B cell (primary cell): Measurements from ENCODE around the gene SFR1. TPM values are rescaled to one million over a fixed set of nuclear protein-coding genes. Genes with fewer than 3 reads are reported as not detected.

Source experiments
- ATAC-seq: fragments of 200-7000 bp; cut with Tn5 transposase; one replicate; pipeline ENCODE4 v1.10.0; 2021; ENCODE audit warnings: low read depth, mild to moderate bottlenecking, moderate number of reproducible peaks, moderate library complexity
- CTCF ChIA-PET: fragments of 350-600 bp; sonication (Branson Sonifier 250); formaldehyde crosslinking; loops from one replicate; lab custom pipeline; 2021; ENCODE audit warnings: antibody characterized with exemption, inconsistent platforms; lab: Charles Lee
- POLR2A ChIA-PET: fragments of 350-600 bp; sonication (Branson Sonifier 250); formaldehyde crosslinking; loops from one replicate; lab custom pipeline; 2021; ENCODE audit warnings: antibody characterized with exemption; lab: Charles Lee
- DNase-seq: peaks from one replicate; pipeline ENCODE4 v3.0.0; 2013
- H2AFZ ChIP-seq: 2 replicates; pipeline ENCODE4 v1.6.1; 2012; ENCODE audit warnings: mild to moderate bottlenecking, low read depth, low read length; ENCODE audit not compliant: insufficient read depth, poor library complexity, severe bottlenecking
- H3K27ac ChIP-seq, 2 donors: 1 replicate in 1 of 2; 2 replicates in 1 of 2; pipeline ENCODE4 v1.5.1; 2012 to 2013; ENCODE audit warnings: low read length in 2 of 2, mild to moderate bottlenecking in 2 of 2, moderate library complexity in 1 of 2
- H3K27me3 ChIP-seq, 4 experiments: fragments of 200-600 bp in 1 of 4; sonication (generic) in 1 of 4; replicated peaks in 1 of 4; 1 replicate in 2 of 4; 2 replicates in 2 of 4; pipeline versions ENCODE4 v1.6.1 to v1.7.0; 2013 to 2016; ENCODE audit warnings: low read length in 3 of 4, mild to moderate bottlenecking in 2 of 4, mixed read lengths in 1 of 4, moderate library complexity in 1 of 4; ENCODE audit not compliant: insufficient read depth in 4 of 4, control insufficient read depth in 3 of 4; ENCODE audit errors: control extremely low read depth in 1 of 4
- H3K36me3 ChIP-seq, 2 experiments: replicated peaks in 1 of 2; 1 replicate in 1 of 2; 2 replicates in 1 of 2; pipeline versions ENCODE4 v1.6.1 to v1.7.1; 2013; ENCODE audit warnings: low read length in 1 of 2; ENCODE audit not compliant: insufficient read depth in 2 of 2, control insufficient read depth in 1 of 2; ENCODE audit errors: control extremely low read depth in 1 of 2, extremely low read depth in 1 of 2
- H3K4me1 ChIP-seq, 2 donors: fragments of 200-600 bp in 1 of 2; sonication (generic) in 1 of 2; 1 replicate in 1 of 2; 2 replicates in 1 of 2; pipeline versions ENCODE4 v1.5.1 to v1.6.1; 2013 to 2017; ENCODE audit warnings: low read length in 2 of 2; ENCODE audit not compliant: control insufficient read depth in 2 of 2, insufficient read depth in 2 of 2
- H3K4me2 ChIP-seq: replicated peaks from 2 replicates; pipeline ENCODE3; 2012; ENCODE audit warnings: mild to moderate bottlenecking, low read depth, low read length; ENCODE audit not compliant: poor library complexity, severe bottlenecking
- H3K4me3 ChIP-seq, 5 experiments: fragments of 200-600 bp in 1 of 5; sonication (generic) in 1 of 5; 1 replicate in 3 of 5; 2 replicates in 2 of 5; pipeline versions ENCODE4 v1.5.1 to v1.7.0; 2011 to 2016; ENCODE audit warnings: low read length in 4 of 5, mild to moderate bottlenecking in 4 of 5, low read depth in 2 of 5, control low read depth in 1 of 5, moderate library complexity in 1 of 5; ENCODE audit not compliant: insufficient read depth in 1 of 5; ENCODE audit errors: control extremely low read depth in 1 of 5, extremely low read depth in 1 of 5
- H3K79me2 ChIP-seq: fragments of 200-600 bp; sonication (generic); one replicate; pipeline ENCODE4 v1.6.0; 2016; ENCODE audit warnings: low read length; ENCODE audit not compliant: control insufficient read depth, insufficient read depth
- H3K9ac ChIP-seq: fragments of 200-600 bp; sonication (generic); 2 replicates; pipeline ENCODE4 v1.6.1; 2017; ENCODE audit warnings: mild to moderate bottlenecking, low read length, moderate library complexity
- H3K9me3 ChIP-seq, 3 donors: one replicate each; pipeline versions ENCODE4 v1.6.1 to v1.7.1; 2013; ENCODE audit warnings: low read length in 2 of 3; ENCODE audit not compliant: control insufficient read depth in 2 of 3, insufficient read depth in 1 of 3; ENCODE audit errors: control extremely low read depth in 1 of 3
- H4K20me1 ChIP-seq: 2 replicates; pipeline ENCODE4 v1.6.0; 2012; ENCODE audit warnings: mild to moderate bottlenecking, low read length; ENCODE audit not compliant: insufficient read depth, control insufficient read depth, poor library complexity, severe bottlenecking
- H3K27ac Mint-ChIP-seq: one replicate; pipeline ENCODE4 v1.8.0; 2021; ENCODE audit warnings: mixed read lengths
- H3K27me3 Mint-ChIP-seq: one replicate; pipeline ENCODE4 v1.8.0; 2021; ENCODE audit warnings: mixed read lengths
- H3K4me1 Mint-ChIP-seq: one replicate; pipeline ENCODE4 v1.8.0; 2021; ENCODE audit warnings: mixed read lengths
- H3K4me3 Mint-ChIP-seq: one replicate; pipeline ENCODE4 v1.8.0; 2021; ENCODE audit warnings: mixed read lengths
- H3K9me3 Mint-ChIP-seq: one replicate; pipeline ENCODE4 v1.8.0; 2022; ENCODE audit warnings: mixed read lengths; ENCODE audit not compliant: insufficient read depth
- CTCF ChIP-seq: fragments of 200-600 bp; IDR thresholded peaks from one replicate; pipeline ENCODE4 v1.8.0; 2022; ENCODE audit warnings: antibody characterized with exemption, mild to moderate bottlenecking
- EZH2 ChIP-seq: IDR thresholded peaks from 2 replicates; pipeline ENCODE4 v1.6.1; 2012; ENCODE audit warnings: borderline replicate concordance, low read depth, mild to moderate bottlenecking, moderate library complexity, low read length; ENCODE audit not compliant: insufficient read depth, poor library complexity, severe bottlenecking
- WGBS: methylation state at CpG from one replicate; pipeline ENCODE4 v1.1.5; 2013; ENCODE audit warnings: missing lambda C conversion rate; ENCODE audit not compliant: insufficient coverage; 5-methylcytosine and 5-hydroxymethylcytosine counted together
- intact Hi-C: fragments of 100-400 bp; cut with micrococcal nuclease; formaldehyde crosslinking; loops from one replicate; pipeline ENCODE4 v1.10.0; 2022
- polyA plus RNA-seq: library from polyadenylated mRNA; depleted of rRNA; stranded (reverse); fragments of >200 nt; gene quantifications from 2 replicates; pipeline ENCODE4 v1.2.3, GENCODE V29; 2012
- total RNA-seq, 2 donors: library from RNA; stranded (reverse); fragments of 120-200 nt in 1 of 2; gene quantifications; 1 replicate in 1 of 2; 2 replicates in 1 of 2; pipeline versions ENCODE4 v1.2.3 to v1.2.4, GENCODE V29; 2013 to 2022

The SFR1 gene
- total and polyA plus RNA-seq, 2 donors (not counting 1 experiment from before 2014, with no cell fraction given): 6.2 to 15.3 TPM

- H3K36me3 ChIP-seq: no peaks in the 10 kb centered on the region
- DNase-seq (no peak), ATAC-seq (no peak)
- CTCF ChIA-PET: no interaction called here
- no peak overlapping the region for H3K9ac ChIP-seq
- POLR2A ChIA-PET: no interaction called here
- H3K9me3 Mint-ChIP-seq: no peaks in the 10 kb centered on the region
- H4K20me1 ChIP-seq: no peaks in the 10 kb centered on the region
- H3K4me3 Mint-ChIP-seq: no peak overlapping the region
- H3K27me3 ChIP-seq: no peaks in the 10 kb centered on the region
- intact Hi-C loops: no loop called here
- H3K4me2 ChIP-seq: no peak overlapping the region
- no peak overlapping the region for H3K27ac Mint-ChIP-seq
- no peak overlapping the region for H3K4me3 ChIP-seq
- peaks cover 0 to 1% (median 0%) of the 10 kb centered on the region in 3 donors for H3K9me3 ChIP-seq
- no peaks in the 10 kb centered on the region for H3K4me1 ChIP-seq
- peaks cover 6% of the 10 kb centered on the region for H3K27me3 Mint-ChIP-seq
- H3K79me2 ChIP-seq: no peaks in the 10 kb centered on the region
- TF ChIP-seq EZH2 (no peak), CTCF (no peak)
- no peak overlapping the region for H3K27ac ChIP-seq
- no peak overlapping the region for H2AFZ ChIP-seq
- no peaks in the 10 kb centered on the region for H3K4me1 Mint-ChIP-seq
Observed at GRCh38 chr10:104092749-104093148, 29.2 kb upstream of the SFR1 start.

DNA sequence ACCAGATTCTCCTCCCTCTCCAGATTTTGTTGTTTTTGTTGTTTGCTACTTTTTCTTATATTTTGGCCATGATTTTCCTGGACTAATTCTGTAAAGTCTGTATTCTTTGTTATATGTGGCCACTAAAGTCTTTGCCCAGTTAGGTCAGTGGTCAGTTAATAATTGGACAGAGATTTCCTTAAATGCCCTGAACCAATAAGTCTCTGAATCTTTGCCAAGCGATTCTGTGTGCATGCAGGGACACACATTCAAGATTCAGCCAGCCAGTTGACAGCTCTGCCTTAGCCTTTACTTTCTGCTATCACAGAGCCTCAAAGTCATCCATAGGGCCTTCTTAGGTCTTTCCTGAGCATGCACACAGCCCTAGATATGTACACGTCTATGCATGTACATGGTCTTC lies 25.3 kb upstream of the SFR1 start:
- Histone ChIP-seq H3K79me2 (no peaks in the 10 kb centered on the region), H3K4me2 (no peak overlapping the region), H3K9ac (no peak overlapping the region), H3K4me3 (no peak overlapping the region), H3K4me1 (no peaks in the 10 kb centered on the region), H3K9me3 (peaks cover 0 to 1% (median 0%) of the 10 kb centered on the region in 3 donors), H3K27me3 (no peaks in the 10 kb centered on the region), H3K36me3 (no peaks in the 10 kb centered on the region), H4K20me1 (no peaks in the 10 kb centered on the region), H2AFZ (no peak overlapping the region), H3K27ac (no peak overlapping the region)
- Mint-ChIP-seq H3K27me3 (no peaks in the 10 kb centered on the region), H3K9me3 (no peaks in the 10 kb centered on the region), H3K4me1 (no peaks in the 10 kb centered on the region), H3K27ac (no peak overlapping the region), H3K4me3 (no peak overlapping the region)
- WGBS: 93% methylated on average over 1 of the region's 2 CpGs
- intact Hi-C loops: no loop called here
- ATAC-seq (no peak), DNase-seq (no peak)
- ChIA-PET CTCF (no interaction called here), POLR2A (no interaction called here)
- TF ChIP-seq EZH2: no peak
- TF ChIP-seq CTCF: no peak
